Neural crest cell (in vitro differentiated cells): ENCODE data around the gene PLXNA3. TPM values are rescaled to one million over a fixed set of nuclear protein-coding genes. Genes with fewer than 3 reads are reported as not detected.

Experiments
- DNase-seq: peaks from one replicate; pipeline ENCODE4 v3.0.0; 2021; ENCODE audit warnings: low read depth, mixed read lengths, low spot score
- H3K27ac Mint-ChIP-seq: one replicate; pipeline ENCODE4 v1.8.0; 2021; ENCODE audit warnings: mild to moderate bottlenecking, mixed read lengths; ENCODE audit not compliant: unreplicated experiment
- H3K27me3 Mint-ChIP-seq: 2 replicates; pipeline ENCODE4 v1.8.0; 2021; ENCODE audit warnings: low read depth, mild to moderate bottlenecking, mixed read lengths
- H3K36me3 Mint-ChIP-seq: 2 replicates; pipeline ENCODE4 v1.8.0; 2021; ENCODE audit warnings: low read depth, mild to moderate bottlenecking, mixed read lengths
- H3K4me1 Mint-ChIP-seq: 2 replicates; pipeline ENCODE4 v1.8.0; 2021; ENCODE audit warnings: mixed read lengths
- H3K4me3 Mint-ChIP-seq: one replicate; pipeline ENCODE4 v1.8.0; 2021; ENCODE audit warnings: mild to moderate bottlenecking, mixed read lengths
- H3K9me3 Mint-ChIP-seq: 2 replicates; pipeline ENCODE4 v1.8.0; 2021; ENCODE audit warnings: mixed read lengths
- total RNA-seq: library from RNA; stranded (reverse); gene quantifications from 2 replicates; pipeline ENCODE4 v1.2.1, GENCODE V29; 2021
- TF ChIP-seq, protein P1 (sequence below): fragments of 200-600 bp; sonication (generic); conservative IDR thresholded peaks from 2 replicates; pipeline ENCODE4 v1.5.0; 2021; ENCODE audit warnings: antibody characterized with exemption, mild to moderate bottlenecking

PLXNA3 gene
- total RNA-seq, 1 donor from 2014 or later = 75.1 TPM

DNA sequence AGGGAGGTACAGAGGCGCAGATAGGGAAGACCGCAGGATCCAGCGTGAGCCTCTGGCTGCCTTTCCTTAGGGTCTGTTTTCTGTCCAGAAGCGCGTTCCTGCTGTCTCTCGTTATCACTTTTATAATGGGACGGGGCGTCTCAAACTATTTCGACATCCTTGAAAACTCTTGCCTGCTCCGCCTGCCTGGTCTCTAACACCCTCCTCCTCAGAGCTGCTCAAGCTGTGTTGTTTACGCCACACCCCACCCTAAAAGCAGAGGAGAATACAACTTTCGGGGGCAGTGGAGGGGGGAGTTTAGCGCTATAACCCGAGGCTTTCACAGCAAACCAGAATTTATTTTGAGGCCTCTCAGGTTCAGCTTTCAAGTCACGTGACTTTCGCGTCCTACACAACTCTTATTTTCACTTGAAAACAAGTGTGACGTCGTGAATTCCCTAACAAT lies 58.6 kb downstream of the PLXNA3 start:
- peak overlapping the region; percentile 91 for H3K27ac Mint-ChIP-seq
- no peaks in the 10 kb centered on the region for H3K27me3 Mint-ChIP-seq
- no peak for DNase-seq
- TF ChIP-seq, protein P1, sequence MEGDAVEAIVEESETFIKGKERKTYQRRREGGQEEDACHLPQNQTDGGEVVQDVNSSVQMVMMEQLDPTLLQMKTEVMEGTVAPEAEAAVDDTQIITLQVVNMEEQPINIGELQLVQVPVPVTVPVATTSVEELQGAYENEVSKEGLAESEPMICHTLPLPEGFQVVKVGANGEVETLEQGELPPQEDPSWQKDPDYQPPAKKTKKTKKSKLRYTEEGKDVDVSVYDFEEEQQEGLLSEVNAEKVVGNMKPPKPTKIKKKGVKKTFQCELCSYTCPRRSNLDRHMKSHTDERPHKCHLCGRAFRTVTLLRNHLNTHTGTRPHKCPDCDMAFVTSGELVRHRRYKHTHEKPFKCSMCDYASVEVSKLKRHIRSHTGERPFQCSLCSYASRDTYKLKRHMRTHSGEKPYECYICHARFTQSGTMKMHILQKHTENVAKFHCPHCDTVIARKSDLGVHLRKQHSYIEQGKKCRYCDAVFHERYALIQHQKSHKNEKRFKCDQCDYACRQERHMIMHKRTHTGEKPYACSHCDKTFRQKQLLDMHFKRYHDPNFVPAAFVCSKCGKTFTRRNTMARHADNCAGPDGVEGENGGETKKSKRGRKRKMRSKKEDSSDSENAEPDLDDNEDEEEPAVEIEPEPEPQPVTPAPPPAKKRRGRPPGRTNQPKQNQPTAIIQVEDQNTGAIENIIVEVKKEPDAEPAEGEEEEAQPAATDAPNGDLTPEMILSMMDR = no peak
- peak overlapping the region; percentile 87 for H3K4me3 Mint-ChIP-seq
- no peaks in the 10 kb centered on the region for H3K9me3 Mint-ChIP-seq
- H3K36me3 Mint-ChIP-seq = peaks cover 5% of the 10 kb centered on the region
- H3K4me1 Mint-ChIP-seq = peaks cover 30% of the 10 kb centered on the region

GRCh38 chrX:154517101-154517781 lies 59.2 kb downstream of the PLXNA3 start:
- peaks cover 30% of the 10 kb centered on the region for H3K4me1 Mint-ChIP-seq
- no peak overlapping the region for H3K27ac Mint-ChIP-seq

GRCh38 chrX:154519389-154519788 lies 61.3 kb downstream of the PLXNA3 start:
- Mint-ChIP-seq H3K36me3 (no peaks in the 10 kb centered on the region), H3K9me3 (no peaks in the 10 kb centered on the region), H3K27ac (no peak overlapping the region), H3K27me3 (no peaks in the 10 kb centered on the region), H3K4me1 (peaks cover 23% of the 10 kb centered on the region), H3K4me3 (no peak overlapping the region)
- DNase-seq = no peak
- TF ChIP-seq, protein P1 = no peak

More at GRCh38 chrX:154517101-154517781, 59.2 kb downstream of the PLXNA3 start:
- TF ChIP-seq, protein P1 = no peak
- no peak for DNase-seq
- Mint-ChIP-seq H3K27me3 (no peaks in the 10 kb centered on the region), H3K9me3 (no peaks in the 10 kb centered on the region), H3K36me3 (peaks cover 5% of the 10 kb centered on the region), H3K4me3 (peak overlapping the region; percentile 72)

DNA sequence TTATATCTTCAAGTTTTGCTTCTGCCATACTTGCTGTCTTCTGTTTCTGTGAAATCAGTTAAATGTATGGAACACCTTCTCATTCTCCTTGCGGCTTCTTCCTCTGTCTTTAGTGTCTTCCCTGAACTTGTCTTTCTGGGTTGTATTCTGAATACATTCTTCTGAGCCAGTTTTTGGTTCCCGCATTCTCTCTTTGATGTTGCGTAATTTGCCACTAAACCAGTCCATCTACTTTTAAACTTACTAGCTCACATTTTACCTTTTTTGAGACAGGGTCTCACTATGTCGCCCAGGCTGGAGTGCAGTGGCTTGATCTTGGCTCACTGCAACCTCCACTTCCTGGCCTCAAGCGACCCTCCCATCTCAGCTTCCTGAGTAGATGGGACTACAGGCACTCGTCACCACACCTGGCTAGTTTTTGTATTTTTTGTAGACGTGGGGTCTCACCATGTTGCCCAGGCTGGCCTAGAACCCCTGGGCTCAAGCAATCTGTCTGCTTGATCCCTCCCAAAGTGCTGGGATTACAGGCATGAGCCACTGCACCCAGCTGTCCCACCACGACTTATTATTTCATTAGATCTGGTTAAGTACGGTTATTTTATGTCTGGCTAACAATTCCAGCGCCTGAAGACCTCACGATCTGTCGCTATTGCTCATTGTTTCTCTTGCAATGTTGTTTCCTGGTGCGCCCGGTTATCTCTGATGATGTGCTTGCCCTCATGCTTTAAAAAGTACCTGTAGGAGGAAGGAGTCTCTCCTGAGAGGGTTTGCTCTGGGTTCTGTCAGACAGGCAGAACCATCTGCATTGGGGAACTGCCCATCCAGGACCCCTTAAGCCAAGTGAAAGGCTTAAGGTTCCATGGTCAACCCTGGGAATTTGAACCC lies 67.8 kb downstream of the PLXNA3 start:
- H3K27me3 Mint-ChIP-seq = peaks cover 3% of the 10 kb centered on the region
- H3K4me1 Mint-ChIP-seq = peaks cover 10% of the 10 kb centered on the region
- DNase-seq = no peak
- H3K9me3 Mint-ChIP-seq = no peaks in the 10 kb centered on the region
- TF ChIP-seq, protein P1 = no peak
- no peak overlapping the region for H3K27ac Mint-ChIP-seq
- no peak overlapping the region for H3K4me3 Mint-ChIP-seq
- H3K36me3 Mint-ChIP-seq = peaks cover 2% of the 10 kb centered on the region

GRCh38 chrX:154526901-154527675 lies 69.0 kb downstream of the PLXNA3 start:
- Mint-ChIP-seq H3K4me3 (peak overlapping the region; percentile 57), H3K4me1 (peaks cover 10% of the 10 kb centered on the region), H3K27me3 (peaks cover 3% of the 10 kb centered on the region), H3K27ac (peak overlapping the region; percentile 86), H3K9me3 (no peaks in the 10 kb centered on the region), H3K36me3 (peaks cover 2% of the 10 kb centered on the region)
- TF ChIP-seq, protein P1 = peak; percentile 60
- DNase-seq = peak; percentile 60
